Neural progenitor cell (in vitro differentiated cells): ENCODE measurements around the gene CYP4V2. TPM values are rescaled to one million over a fixed set of nuclear protein-coding genes. Genes with fewer than 3 reads are reported as not detected.

ENCODE experiments used
- DNase-seq: peaks from one replicate; pipeline ENCODE4 v3.0.0-alpha.2; 2016; ENCODE audit warnings: low spot score
- H2AFZ ChIP-seq: fragments of 200-600 bp; sonication (generic); replicated peaks from 2 replicates; pipeline ENCODE4 v1.6.1; 2016; ENCODE audit warnings: antibody characterized with exemption
- H3F3A ChIP-seq: fragments of 200-600 bp; sonication (generic); 2 replicates; pipeline ENCODE4 v1.6.1; 2016; ENCODE audit warnings: antibody characterized with exemption, low read depth
- H3K27ac ChIP-seq: fragments of 200-600 bp; sonication (generic); 2 replicates; pipeline ENCODE4 v1.5.1; 2016; ENCODE audit warnings: mild to moderate bottlenecking
- H3K27me3 ChIP-seq: fragments of 200-600 bp; sonication (generic); 2 replicates; pipeline ENCODE4 v1.6.1; 2016; ENCODE audit warnings: mild to moderate bottlenecking, moderate library complexity
- H3K36me3 ChIP-seq: fragments of 200-600 bp; sonication (generic); 2 replicates; pipeline ENCODE4 v1.5.1; 2016
- H3K4me1 ChIP-seq: fragments of 200-600 bp; sonication (generic); 2 replicates; pipeline ENCODE4 v1.6.1; 2016; ENCODE audit warnings: mixed run types
- H3K4me2 ChIP-seq: fragments of 200-600 bp; sonication (generic); 2 replicates; pipeline ENCODE4 v1.6.1; 2016
- H3K4me3 ChIP-seq: fragments of 200-600 bp; sonication (generic); 2 replicates; pipeline ENCODE4 v1.5.1; 2016
- H3K79me2 ChIP-seq: fragments of 200-600 bp; sonication (generic); 2 replicates; pipeline ENCODE4 v1.6.1; 2016; ENCODE audit warnings: low read depth
- H3K9ac ChIP-seq: fragments of 200-600 bp; sonication (generic); 2 replicates; pipeline ENCODE4 v1.6.1; 2016
- H3K9me3 ChIP-seq: fragments of 200-600 bp; sonication (generic); 2 replicates; pipeline ENCODE4 v1.5.1; 2016; ENCODE audit warnings: low read depth
- H4K20me1 ChIP-seq: fragments of 200-600 bp; sonication (generic); 2 replicates; pipeline ENCODE4 v1.6.1; 2016; ENCODE audit warnings: low read depth
- H3K27ac Mint-ChIP-seq: 3 replicates; pipeline ENCODE4 v1.8.0; 2021; ENCODE audit warnings: mixed read lengths
- H3K27me3 Mint-ChIP-seq: 2 replicates; pipeline ENCODE4 v1.8.0; 2022; ENCODE audit warnings: low read depth, mild to moderate bottlenecking, inconsistent platforms, moderate library complexity, mixed read lengths; ENCODE audit not compliant: insufficient read depth
- H3K36me3 Mint-ChIP-seq: 3 replicates; pipeline ENCODE4 v1.8.0; 2021; ENCODE audit warnings: mixed read lengths
- H3K4me1 Mint-ChIP-seq: 3 replicates; pipeline ENCODE4 v1.8.0; 2021; ENCODE audit warnings: mixed read lengths
- H3K4me3 Mint-ChIP-seq: 3 replicates; pipeline ENCODE4 v1.8.0; 2021; ENCODE audit warnings: mild to moderate bottlenecking, moderate library complexity, mixed read lengths
- H3K9me3 Mint-ChIP-seq: 3 replicates; pipeline ENCODE4 v1.8.0; 2020; ENCODE audit warnings: mixed read lengths
- CTCF ChIP-seq: fragments of 200-600 bp; sonication (generic); IDR thresholded peaks from 2 replicates; pipeline ENCODE4 v1.5.1; 2017; ENCODE audit warnings: antibody characterized with exemption, mild to moderate bottlenecking
- EZH2 ChIP-seq: fragments of 200-600 bp; sonication (generic); IDR thresholded peaks from 2 replicates; pipeline ENCODE4 v1.6.1; 2017; ENCODE audit warnings: antibody characterized with exemption, mild to moderate bottlenecking, moderate library complexity
- EZH2phosphoT487 ChIP-seq: fragments of 200-600 bp; sonication (generic); IDR thresholded peaks from 2 replicates; pipeline ENCODE4 v1.6.1; 2017; ENCODE audit warnings: antibody characterized with exemption
- total RNA-seq: library from RNA; depleted of rRNA; stranded (reverse); fragments of >200 nt; gene quantifications from 2 replicates; pipeline ENCODE4 v1.2.3, GENCODE V29; 2015; ENCODE audit warnings: low replicate concordance

CYP4V2 gene
- total RNA-seq, 1 donor from 2014 or later, result 0.37 TPM

GRCh38 chr4:186225848-186226247 is 34.5 kb downstream of the CYP4V2 start:
- H4K20me1 ChIP-seq, result no peaks in the 10 kb centered on the region
- H3K9ac ChIP-seq, result no peak overlapping the region
- no peaks in the 10 kb centered on the region for H3K27me3 Mint-ChIP-seq
- no peaks in the 10 kb centered on the region for H3K79me2 ChIP-seq
- DNase-seq, result no peak
- H3K27me3 ChIP-seq, result no peaks in the 10 kb centered on the region
- H3K4me3 ChIP-seq, result no peak overlapping the region
- H3K9me3 Mint-ChIP-seq, result peaks cover 29% of the 10 kb centered on the region
- H2AFZ ChIP-seq, result no peak overlapping the region
- H3K4me2 ChIP-seq, result no peak overlapping the region
- H3K27ac Mint-ChIP-seq, result no peak overlapping the region
- no peak overlapping the region for H3K27ac ChIP-seq
- TF ChIP-seq EZH2 (no peak), EZH2phosphoT487 (no peak), CTCF (no peak)
- no peaks in the 10 kb centered on the region for H3K4me1 Mint-ChIP-seq
- no peaks in the 10 kb centered on the region for H3K36me3 ChIP-seq
- H3K9me3 ChIP-seq, result peaks cover 12% of the 10 kb centered on the region
- H3K4me1 ChIP-seq, result no peaks in the 10 kb centered on the region
- no peak overlapping the region for H3K4me3 Mint-ChIP-seq
- H3K36me3 Mint-ChIP-seq, result peaks cover 7% of the 10 kb centered on the region
- no peaks in the 10 kb centered on the region for H3F3A ChIP-seq

GRCh38 chr4:186226521-186227189 is 35.3 kb downstream of the CYP4V2 start:
- no peaks in the 10 kb centered on the region for H3K79me2 ChIP-seq
- no peaks in the 10 kb centered on the region for H3K36me3 ChIP-seq
- Mint-ChIP-seq H3K27me3 (peaks cover 3% of the 10 kb centered on the region), H3K4me1 (no peaks in the 10 kb centered on the region), H3K27ac (no peak overlapping the region), H3K36me3 (peaks cover 7% of the 10 kb centered on the region), H3K9me3 (peaks cover 29% of the 10 kb centered on the region), H3K4me3 (no peak overlapping the region)
- H3K4me2 ChIP-seq, result no peak overlapping the region
- H3K27ac ChIP-seq, result no peak overlapping the region
- no peak for DNase-seq
- no peak for TF ChIP-seq EZH2
- TF ChIP-seq EZH2phosphoT487, result no peak
- H3K9me3 ChIP-seq, result peaks cover 12% of the 10 kb centered on the region
- no peaks in the 10 kb centered on the region for H3K4me1 ChIP-seq
- no peaks in the 10 kb centered on the region for H4K20me1 ChIP-seq
- no peaks in the 10 kb centered on the region for H3F3A ChIP-seq
- H3K4me3 ChIP-seq, result no peak overlapping the region
- H3K27me3 ChIP-seq, result no peaks in the 10 kb centered on the region
- H3K9ac ChIP-seq, result no peak overlapping the region
- H2AFZ ChIP-seq, result no peak overlapping the region

- Histone ChIP-seq H3F3A (no peaks in the 10 kb centered on the region), H4K20me1 (no peaks in the 10 kb centered on the region), H3K9ac (no peak within 1 kb of the TSS), H3K9me3 (peaks cover 11% of the 10 kb centered on the region), H3K4me3 (no peak within 1 kb of the TSS), H3K27me3 (no peaks in the 10 kb centered on the region), H3K27ac (no peak within 1 kb of the TSS), H3K79me2 (no peaks in the 10 kb centered on the region), H3K36me3 (no peaks in the 10 kb centered on the region), H3K4me2 (no peak within 1 kb of the TSS), H2AFZ (no peak within 1 kb of the TSS), H3K4me1 (no peaks in the 10 kb centered on the region)
- H3K4me3 Mint-ChIP-seq, result no peak within 1 kb of the TSS
- peaks cover 29% of the 10 kb centered on the region for H3K9me3 Mint-ChIP-seq
- no peak within 1 kb of the TSS for H3K27ac Mint-ChIP-seq
- TF ChIP-seq EZH2phosphoT487, result no peak
- no peak for TF ChIP-seq CTCF
- no peak for TF ChIP-seq EZH2
- peaks cover 3% of the 10 kb centered on the region for H3K27me3 Mint-ChIP-seq
- H3K36me3 Mint-ChIP-seq, result peaks cover 7% of the 10 kb centered on the region
- no peak for DNase-seq
- no peaks in the 10 kb centered on the region for H3K4me1 Mint-ChIP-seq
Measured at GRCh38 chr4:186227221-186227620, 35.9 kb downstream of the CYP4V2 start, which contains the start of gene KLKB1. Gene KLKB1, plus strand, starts transcription at chr4:186227507. Its CDS starts 689 bp downstream, at chr4:186228196.
